Cardiac muscle cell (in vitro differentiated cells and primary cell): Measurements from ENCODE around the gene MAD1L1. TPM values are rescaled to one million over a fixed set of nuclear protein-coding genes. Genes with fewer than 3 reads are reported as not detected.

Source experiments
- DNase-seq, 2 donors: peaks; one replicate each; pipeline versions ENCODE4 v3.0.0 to v3.0.0-alpha.2; 2010 to 2017; ENCODE audit warnings: low read depth in 1 of 2, low spot score in 1 of 2
- H3K27ac ChIP-seq: fragments of 200-600 bp; sonication (generic); 2 replicates; pipeline ENCODE4 v1.5.1; 2016
- H3K27me3 ChIP-seq: fragments of 200-600 bp; sonication (generic); 2 replicates; pipeline ENCODE4 v1.6.0; 2016; ENCODE audit warnings: control low read depth
- H3K36me3 ChIP-seq: fragments of 200-600 bp; sonication (generic); 2 replicates; pipeline ENCODE4 v1.5.1; 2016; ENCODE audit warnings: control low read depth
- H3K4me1 ChIP-seq: fragments of 200-600 bp; sonication (generic); 2 replicates; pipeline ENCODE4 v1.8.1; 2017; ENCODE audit warnings: low read depth, mild to moderate bottlenecking, mixed run types
- H3K4me3 ChIP-seq: fragments of 200-600 bp; sonication (generic); 2 replicates; pipeline ENCODE4 v1.5.1; 2016; ENCODE audit warnings: mild to moderate bottlenecking
- H3K9me3 ChIP-seq: fragments of 200-600 bp; sonication (generic); 2 replicates; pipeline ENCODE4 v1.5.1; 2017; ENCODE audit warnings: low read depth, mild to moderate bottlenecking, control low read depth
- CTCF ChIP-seq: IDR thresholded peaks from 2 replicates; pipeline ENCODE4 v1.5.1; 2012; ENCODE audit warnings: low read depth, mild to moderate bottlenecking, low read length
- polyA plus RNA-seq: library from polyadenylated mRNA; unstranded; fragments of >200 nt; fragmentation: Nextera tagmentation; extraction: Ambion mirVana; gene quantifications from 2 replicates; pipeline ENCODE4 v1.2.1, GENCODE V29; 2016
- total RNA-seq: library from RNA; depleted of rRNA; stranded (reverse); fragments of >200 nt; gene quantifications from 2 replicates; pipeline ENCODE4 v1.2.3, GENCODE V29; 2016

MAD1L1 gene
- total and polyA plus RNA-seq, 2 experiments from 2014 or later = 38.3 to 56.2 TPM

GRCh38 chr7:2203766-2204300 lies 28.9 kb downstream of the MAD1L1 start:
- Histone ChIP-seq H3K4me3 (no peak overlapping the region), H3K4me1 (peaks cover 61% of the 10 kb centered on the region), H3K9me3 (no peaks in the 10 kb centered on the region), H3K36me3 (no peaks in the 10 kb centered on the region), H3K27me3 (no peaks in the 10 kb centered on the region), H3K27ac (peak overlapping the region; percentile 85)
- no peak for TF ChIP-seq CTCF
- DNase-seq = peak; percentile 16 to 84

DNA sequence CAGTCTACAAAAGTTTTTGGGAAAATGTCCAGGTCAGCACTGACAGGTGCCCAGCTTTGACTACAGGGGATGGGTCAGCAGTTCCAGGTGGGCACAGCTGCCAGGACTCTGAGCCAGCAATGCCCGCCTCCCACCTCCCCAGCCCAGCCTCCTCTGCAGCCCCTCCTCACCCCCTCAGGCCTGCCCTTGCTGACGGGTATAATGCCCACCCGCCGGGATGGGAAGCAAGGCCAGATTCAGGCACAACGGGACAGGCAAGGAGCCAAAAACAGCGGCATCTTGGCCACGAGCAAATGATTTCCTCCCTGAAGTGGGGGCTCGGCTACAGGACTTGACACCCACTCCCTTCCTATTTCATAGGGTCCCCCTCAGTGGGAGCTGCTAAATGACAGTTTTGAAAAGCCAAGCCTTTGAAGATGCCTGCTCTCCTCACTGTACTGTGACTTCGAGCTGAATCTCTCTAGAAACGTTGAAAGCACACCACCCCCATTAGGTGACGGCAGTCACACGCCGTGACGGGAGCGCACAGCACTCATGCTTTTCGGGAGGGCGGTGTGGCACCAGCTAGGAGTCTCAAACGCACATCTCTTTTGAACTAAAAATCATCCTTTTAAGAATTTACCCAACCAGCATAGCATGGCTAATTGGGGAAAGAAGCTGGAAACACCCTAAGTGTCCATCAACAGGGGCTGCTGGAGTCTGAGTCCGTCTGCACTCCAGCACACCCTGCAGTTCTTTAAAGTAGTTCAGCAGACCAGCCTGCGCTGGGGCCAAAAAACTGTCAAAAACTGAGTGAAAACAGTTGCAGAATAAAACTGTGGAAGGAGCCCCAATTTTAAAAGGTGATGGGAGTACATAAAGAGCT lies 29.6 kb downstream of the MAD1L1 start:
- Histone ChIP-seq H3K9me3 (no peaks in the 10 kb centered on the region), H3K36me3 (no peaks in the 10 kb centered on the region), H3K27ac (peak overlapping the region; percentile 85), H3K4me1 (peaks cover 61% of the 10 kb centered on the region), H3K4me3 (no peak overlapping the region), H3K27me3 (no peaks in the 10 kb centered on the region)
- peak; percentile 20 for TF ChIP-seq CTCF
- peak; percentile 36 to 61 for DNase-seq

DNA sequence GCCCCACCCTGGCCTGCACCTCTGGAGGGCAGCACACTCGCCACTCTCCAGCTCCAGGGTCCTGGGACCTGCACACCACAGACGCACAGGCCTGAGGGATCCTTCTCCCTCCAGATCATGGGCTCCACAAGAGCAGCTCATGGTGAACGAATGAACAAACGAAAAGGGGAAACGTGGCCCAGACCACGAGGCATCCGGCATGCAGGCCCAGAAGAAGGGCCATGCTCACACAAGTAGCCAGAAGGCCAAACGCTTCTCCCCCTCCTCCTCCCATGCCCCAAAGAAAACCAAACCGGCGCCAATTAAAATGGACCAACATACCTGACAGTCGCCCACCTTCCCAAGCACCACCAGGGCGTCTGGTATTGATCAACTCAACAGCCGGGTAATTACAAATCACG lies 30.4 kb downstream of the MAD1L1 start:
- no peak for DNase-seq
- TF ChIP-seq CTCF = no peak
- H3K27ac ChIP-seq = peak overlapping the region; percentile 85
- no peaks in the 10 kb centered on the region for H3K27me3 ChIP-seq
- H3K4me1 ChIP-seq = peaks cover 56% of the 10 kb centered on the region
- H3K36me3 ChIP-seq = no peaks in the 10 kb centered on the region
- no peaks in the 10 kb centered on the region for H3K9me3 ChIP-seq
- no peak overlapping the region for H3K4me3 ChIP-seq

- Histone ChIP-seq H3K27me3 (no peaks in the 10 kb centered on the region), H3K36me3 (no peaks in the 10 kb centered on the region), H3K4me1 (peaks cover 51% of the 10 kb centered on the region), H3K4me3 (no peak overlapping the region), H3K9me3 (no peaks in the 10 kb centered on the region), H3K27ac (no peak overlapping the region)
- TF ChIP-seq CTCF = no peak
- DNase-seq = no peak
These were observed 30.9 kb downstream of the MAD1L1 start for GRCh38 chr7:2201686-2202360.

GRCh38 chr7:2201128-2201527 lies 31.6 kb downstream of the MAD1L1 start:
- no peaks in the 10 kb centered on the region for H3K9me3 ChIP-seq
- no peaks in the 10 kb centered on the region for H3K27me3 ChIP-seq
- TF ChIP-seq CTCF = no peak
- H3K27ac ChIP-seq = no peak overlapping the region
- no peaks in the 10 kb centered on the region for H3K36me3 ChIP-seq
- peaks cover 52% of the 10 kb centered on the region for H3K4me1 ChIP-seq
- H3K4me3 ChIP-seq = no peak overlapping the region
- DNase-seq = no peak
